ENCODE measurements around the gene GINS2. TPM values are rescaled to one million over a fixed set of nuclear protein-coding genes. Genes with fewer than 3 reads are reported as not detected.

The GINS2 gene
- total RNA-seq, 1 experiment from 2014 or later, result 53.3 TPM

- TF ChIP-seq CBX3 (IDR thresholded peaks at IDR 0.05; ENCODE audit: low read depth) (no peak), SP1 (IDR thresholded peaks at IDR 0.05; ENCODE audit: low read depth) (no peak), CTCF (IDR thresholded peaks at IDR 0.05 in 2 of 3, conservative IDR thresholded peaks at IDR 0.05 in 1 of 3; ENCODE audit: borderline replicate concordance in 1 of 3, insufficient read depth in 1 of 3, low read depth in 2 of 3, low read length in 2 of 3) (no peak), REST (IDR thresholded peaks at IDR 0.05; ENCODE audit: low read depth) (no peak), MAX (IDR thresholded peaks at IDR 0.05) (no peak), ZFX (IDR thresholded peaks at IDR 0.05) (no peak), ELF1 (IDR thresholded peaks at IDR 0.05; ENCODE audit: borderline replicate concordance, low read depth) (no peak), POLR2A (IDR thresholded peaks at IDR 0.05; ENCODE audit: borderline replicate concordance, extremely low read depth, insufficient read depth, insufficient read length) (no peak), CEBPB (IDR thresholded peaks at IDR 0.05; ENCODE audit: low read depth) (no peak), EZH2 (IDR thresholded peaks at IDR 0.05) (no peak), FOSL1 (IDR thresholded peaks at IDR 0.05; ENCODE audit: low read depth) (no peak), JUND (IDR thresholded peaks at IDR 0.05) (no peak), TCF7L2 (IDR thresholded peaks at IDR 0.05; ENCODE audit: borderline replicate concordance, extremely low read depth, insufficient read depth, insufficient read length) (no peak)
- TF ChIP-seq, protein P1, sequence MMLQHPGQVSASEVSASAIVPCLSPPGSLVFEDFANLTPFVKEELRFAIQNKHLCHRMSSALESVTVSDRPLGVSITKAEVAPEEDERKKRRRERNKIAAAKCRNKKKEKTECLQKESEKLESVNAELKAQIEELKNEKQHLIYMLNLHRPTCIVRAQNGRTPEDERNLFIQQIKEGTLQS (IDR thresholded peaks at IDR 0.05), result no peak
- TF ChIP-seq, protein P2, sequence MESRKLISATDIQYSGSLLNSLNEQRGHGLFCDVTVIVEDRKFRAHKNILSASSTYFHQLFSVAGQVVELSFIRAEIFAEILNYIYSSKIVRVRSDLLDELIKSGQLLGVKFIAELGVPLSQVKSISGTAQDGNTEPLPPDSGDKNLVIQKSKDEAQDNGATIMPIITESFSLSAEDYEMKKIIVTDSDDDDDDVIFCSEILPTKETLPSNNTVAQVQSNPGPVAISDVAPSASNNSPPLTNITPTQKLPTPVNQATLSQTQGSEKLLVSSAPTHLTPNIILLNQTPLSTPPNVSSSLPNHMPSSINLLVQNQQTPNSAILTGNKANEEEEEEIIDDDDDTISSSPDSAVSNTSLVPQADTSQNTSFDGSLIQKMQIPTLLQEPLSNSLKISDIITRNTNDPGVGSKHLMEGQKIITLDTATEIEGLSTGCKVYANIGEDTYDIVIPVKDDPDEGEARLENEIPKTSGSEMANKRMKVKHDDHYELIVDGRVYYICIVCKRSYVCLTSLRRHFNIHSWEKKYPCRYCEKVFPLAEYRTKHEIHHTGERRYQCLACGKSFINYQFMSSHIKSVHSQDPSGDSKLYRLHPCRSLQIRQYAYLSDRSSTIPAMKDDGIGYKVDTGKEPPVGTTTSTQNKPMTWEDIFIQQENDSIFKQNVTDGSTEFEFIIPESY (IDR thresholded peaks at IDR 0.05; ENCODE audit: extremely low read depth, insufficient replicate concordance, low read length), result no peak
- Histone ChIP-seq H3K9me3 (ENCODE audit: control insufficient read depth in 1 of 2, insufficient read depth in 1 of 2, low read depth in 1 of 2, low read length in 2 of 2) (no peaks in the 10 kb centered on the region), H4K20me1 (ENCODE audit: insufficient read depth) (no peaks in the 10 kb centered on the region), H3K9me2 (ENCODE audit: insufficient read depth) (no peaks in the 10 kb centered on the region), H2AFZ (ENCODE audit: low read depth, low read length, poor library complexity, severe bottlenecking) (no peak overlapping the region), H3K79me2 (ENCODE audit: insufficient read depth, low read length) (peaks cover 8% of the 10 kb centered on the region; the same call in 1 of the 2 replicates), H3K27me3 (ENCODE audit: insufficient read depth, low read length) (no peaks in the 10 kb centered on the region), H3K36me3 (ENCODE audit: control insufficient read depth in 1 of 2, insufficient read depth in 2 of 2, low read length in 2 of 2) (peaks cover 59 to 71% of the 10 kb centered on the region in 2 experiments), H3K4me2 (ENCODE audit: low read length) (no peak overlapping the region), H3K4me3 (replicated peaks in 1 of 2; ENCODE audit: low read depth in 1 of 2, low read length in 2 of 2) (no peak overlapping the region), H3K9ac (ENCODE audit: low read length) (no peak overlapping the region), H3K4me1 (ENCODE audit: control insufficient read depth in 1 of 2, insufficient read depth in 2 of 2, low read length in 2 of 2) (no peaks in the 10 kb centered on the region), H3K27ac (ENCODE audit: low read depth, low read length) (no peak overlapping the region)
- DNase-seq (ENCODE audit: low read depth, low spot score) (no peak), ATAC-seq (no peak)
- intact Hi-C loops (cut with micrococcal nuclease), result no loop called here
- TSS peak; percentile 42 for BruUV-seq (replicated peaks)
- RAD21 ChIA-PET (ENCODE audit: low non-redundant PET in 1 of 2, low total read pairs in 2 of 2, uncharacterized antibody in 2 of 2, unreplicated experiment in 2 of 2), result no interaction called here
- CTCF ChIA-PET, result interaction anchor here (1.0 kb wide), 1 partner anchor 17 kb away, joined by 3 read pairs; no protein-coding TSS in a partner anchor
- POLR2A ChIA-PET, result no interaction called here
Observed at GRCh38 chr16:85678016-85678415, 10.7 kb downstream of the GINS2 start.
